Choroid plexus epithelial cell (primary cell): Measurements from ENCODE around the gene GGCX.
A peak's percentile ranks its signal among the peaks of the same experiment; 100 is the strongest.

Experiments used
- DNase-seq: peaks from one replicate; pipeline ENCODE4 v3.0.0-alpha.2; 2010; ENCODE audit warnings: low read depth
- H3K4me3 ChIP-seq: 2 replicates; pipeline ENCODE4 v1.5.1; 2011; ENCODE audit warnings: low read depth, mild to moderate bottlenecking, control low read depth, low read length, moderate library complexity
- TF ChIP-seq, protein P1 (sequence below): conservative IDR thresholded peaks from 2 replicates; pipeline ENCODE4 v1.5.1; 2011; ENCODE audit warnings: low read depth, mild to moderate bottlenecking, control low read depth, inconsistent platforms, low read length, moderate library complexity

The GGCX gene

DNA sequence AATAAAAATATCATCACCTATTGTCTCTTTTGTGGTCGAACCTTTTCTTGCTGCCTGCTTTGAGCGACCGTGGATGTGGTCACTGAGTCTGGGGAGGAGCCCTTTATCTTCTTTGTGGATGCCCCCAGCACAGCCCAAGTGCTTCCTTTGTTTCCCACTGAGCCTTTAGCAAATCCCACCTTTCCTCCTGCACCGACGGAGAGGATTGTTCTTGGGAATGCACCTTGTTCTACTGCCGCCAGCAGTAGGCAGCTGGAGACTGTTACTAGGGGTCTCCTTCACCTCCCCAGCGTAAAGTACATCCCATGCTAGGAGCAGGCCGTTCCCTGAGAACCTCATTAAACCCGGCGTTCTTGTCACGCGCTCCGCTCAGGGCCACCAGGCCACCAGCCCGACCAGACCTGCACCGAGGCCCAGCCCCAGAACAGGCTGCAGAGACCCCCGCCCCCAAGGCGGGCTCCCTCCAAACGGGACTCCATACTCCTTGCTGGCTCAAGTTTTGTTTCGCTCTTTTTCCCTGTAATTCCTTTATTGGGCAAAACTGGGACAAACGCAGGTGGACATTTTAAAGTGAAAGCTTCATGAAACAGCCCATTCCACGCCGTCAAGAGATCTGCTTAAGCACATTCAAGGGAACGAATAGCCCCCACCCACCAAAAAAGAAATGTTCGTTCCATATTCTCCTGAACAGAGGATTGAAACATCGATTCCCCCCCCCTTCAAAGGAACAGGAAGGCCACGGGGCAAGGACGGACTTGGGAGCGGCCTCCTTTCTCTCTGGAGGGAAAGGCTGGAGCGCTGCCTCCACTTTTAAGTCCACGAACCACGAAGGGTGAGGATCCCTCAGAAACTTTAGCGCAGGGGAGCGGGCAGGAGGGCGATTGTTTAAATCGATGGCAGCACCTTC lies 23.4 kb downstream of the GGCX start:
- peak overlapping the region; percentile 98 for H3K4me3 ChIP-seq
- DNase-seq, result peak; percentile 41
- TF ChIP-seq, protein P1, sequence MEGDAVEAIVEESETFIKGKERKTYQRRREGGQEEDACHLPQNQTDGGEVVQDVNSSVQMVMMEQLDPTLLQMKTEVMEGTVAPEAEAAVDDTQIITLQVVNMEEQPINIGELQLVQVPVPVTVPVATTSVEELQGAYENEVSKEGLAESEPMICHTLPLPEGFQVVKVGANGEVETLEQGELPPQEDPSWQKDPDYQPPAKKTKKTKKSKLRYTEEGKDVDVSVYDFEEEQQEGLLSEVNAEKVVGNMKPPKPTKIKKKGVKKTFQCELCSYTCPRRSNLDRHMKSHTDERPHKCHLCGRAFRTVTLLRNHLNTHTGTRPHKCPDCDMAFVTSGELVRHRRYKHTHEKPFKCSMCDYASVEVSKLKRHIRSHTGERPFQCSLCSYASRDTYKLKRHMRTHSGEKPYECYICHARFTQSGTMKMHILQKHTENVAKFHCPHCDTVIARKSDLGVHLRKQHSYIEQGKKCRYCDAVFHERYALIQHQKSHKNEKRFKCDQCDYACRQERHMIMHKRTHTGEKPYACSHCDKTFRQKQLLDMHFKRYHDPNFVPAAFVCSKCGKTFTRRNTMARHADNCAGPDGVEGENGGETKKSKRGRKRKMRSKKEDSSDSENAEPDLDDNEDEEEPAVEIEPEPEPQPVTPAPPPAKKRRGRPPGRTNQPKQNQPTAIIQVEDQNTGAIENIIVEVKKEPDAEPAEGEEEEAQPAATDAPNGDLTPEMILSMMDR, result peak; percentile 41

DNA sequence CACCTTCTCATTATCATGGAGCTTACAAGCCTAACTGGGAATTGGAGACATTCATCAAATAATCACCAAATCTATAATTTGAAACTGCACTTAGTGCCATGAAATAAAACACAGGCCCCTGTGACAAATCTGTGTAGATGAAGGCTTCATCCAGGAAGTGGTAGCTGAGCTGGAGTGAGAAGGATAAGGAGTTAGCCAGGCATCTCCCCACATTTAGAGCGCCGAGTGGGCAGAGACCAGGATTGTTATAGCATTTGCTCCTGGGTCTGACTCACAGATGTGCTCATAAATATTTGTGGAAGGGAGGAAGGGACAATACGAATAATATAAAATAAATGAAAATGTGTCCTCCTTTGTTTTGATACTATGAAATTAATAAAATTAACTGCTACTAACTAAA lies 24.8 kb downstream of the GGCX start:
- H3K4me3 ChIP-seq, result no peak overlapping the region
- TF ChIP-seq, protein P1, result no peak
- peak; percentile 60 for DNase-seq

DNA sequence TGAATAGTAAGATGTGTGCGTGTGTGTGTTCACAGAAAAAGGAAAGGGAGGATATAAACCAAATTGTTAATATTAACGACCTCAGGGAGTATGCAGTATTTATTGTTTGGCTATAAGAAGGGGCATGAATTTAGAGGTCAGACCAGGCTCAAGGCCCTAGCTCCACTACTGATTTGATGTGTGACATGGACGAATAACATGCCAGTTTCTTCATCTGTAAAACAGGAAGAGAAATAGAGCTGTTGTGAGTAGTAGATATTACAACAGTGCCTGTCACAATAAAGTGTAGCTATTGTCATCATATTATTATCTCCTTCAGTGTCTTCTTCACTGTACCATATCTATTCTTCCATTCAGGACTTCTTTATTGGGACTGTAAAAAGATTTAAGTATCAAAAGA lies 26.4 kb downstream of the GGCX start:
- TF ChIP-seq, protein P1, result no peak
- DNase-seq, result no peak
- H3K4me3 ChIP-seq, result no peak overlapping the region

DNA sequence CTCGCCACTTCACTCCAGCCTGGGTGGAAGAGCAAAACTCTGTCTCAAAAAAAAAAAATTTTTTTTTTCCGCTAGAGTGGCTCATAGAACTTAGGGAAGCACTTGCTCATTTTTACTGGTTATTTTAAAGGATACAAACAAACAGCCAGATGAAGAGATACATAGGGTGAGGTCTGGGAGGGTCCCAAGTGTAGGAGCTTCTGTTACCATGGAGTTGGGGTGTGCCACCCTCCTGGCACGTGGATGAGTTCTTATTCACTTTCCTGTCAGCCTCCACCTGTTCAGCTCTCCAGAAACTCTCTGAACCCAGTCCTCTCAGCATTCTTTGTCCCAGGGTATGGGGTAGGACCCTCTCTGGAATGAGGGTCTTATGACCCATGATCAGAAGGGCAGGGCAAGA lies 27.2 kb downstream of the GGCX start:
- TF ChIP-seq, protein P1, result no peak
- DNase-seq, result no peak
- no peak overlapping the region for H3K4me3 ChIP-seq

DNA sequence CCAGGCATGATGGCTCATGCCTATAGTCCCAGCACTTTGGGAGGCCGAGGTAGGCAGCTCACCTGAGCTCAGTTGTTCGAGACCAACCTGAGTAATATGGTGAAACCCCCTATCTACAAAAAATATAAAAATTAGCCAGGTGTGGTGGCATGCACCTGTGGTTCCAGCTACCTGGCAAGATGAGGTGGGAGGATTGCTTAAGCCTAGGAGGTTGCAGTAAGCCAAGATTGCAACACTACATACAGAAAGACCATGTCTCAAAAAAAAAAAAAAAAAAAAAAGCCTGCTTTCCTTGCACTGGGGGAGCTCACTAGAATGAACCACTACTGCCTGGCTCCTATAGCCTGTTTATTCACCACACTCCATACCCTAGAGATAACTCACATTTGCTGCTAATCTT lies 29.7 kb downstream of the GGCX start:
- no peak for DNase-seq
- H3K4me3 ChIP-seq, result no peak overlapping the region
- TF ChIP-seq, protein P1, result no peak

DNA sequence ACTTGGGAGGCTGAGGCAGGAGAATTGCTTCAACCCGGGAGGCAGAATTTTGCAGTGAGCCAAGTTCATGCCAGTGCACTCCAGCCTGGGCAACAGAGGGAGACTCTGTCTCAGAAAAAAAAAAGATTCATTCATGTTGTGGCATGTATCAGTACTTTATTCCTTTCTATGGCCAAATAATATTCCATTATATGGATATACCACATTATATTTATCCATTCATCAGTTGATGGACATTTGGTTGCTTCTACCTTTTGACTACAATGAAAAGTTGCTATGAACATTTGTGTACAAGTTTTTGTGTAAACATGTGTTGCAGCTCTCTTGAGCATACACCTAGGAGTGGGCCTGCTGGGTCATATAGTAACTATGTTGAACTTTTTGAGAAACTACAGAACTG lies 31.5 kb downstream of the GGCX start:
- DNase-seq, result no peak
- no peak overlapping the region for H3K4me3 ChIP-seq
- TF ChIP-seq, protein P1, result no peak

DNA sequence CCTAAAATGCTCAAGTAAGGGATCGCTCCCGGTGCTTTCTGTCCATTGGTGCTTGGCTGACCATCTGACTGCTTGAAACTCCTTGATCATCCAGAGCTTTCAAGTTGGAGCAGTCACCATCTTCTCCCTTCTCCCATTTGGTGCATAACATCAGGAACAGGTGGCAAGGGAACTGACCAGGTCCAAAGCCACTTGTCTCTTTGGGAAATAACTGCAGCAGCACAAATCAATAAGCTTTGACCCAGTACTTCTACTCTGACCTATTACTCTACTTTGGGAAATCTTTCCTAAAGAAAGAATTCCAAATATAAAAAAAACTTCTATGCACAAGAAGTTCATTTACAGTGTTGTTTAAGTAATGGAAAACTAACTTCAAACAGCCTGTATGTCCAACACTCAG lies 32.9 kb downstream of the GGCX start:
- H3K4me3 ChIP-seq, result no peak overlapping the region
- TF ChIP-seq, protein P1, result no peak
- no peak for DNase-seq
